Thyroid gland (tissue), 4 donors: ENCODE results near the gene ACD. TPM values are rescaled to one million over a fixed set of nuclear protein-coding genes. Genes with fewer than 3 reads are reported as not detected.
"Not testable (repeated sequence)": the region's sequence is repeated elsewhere in the genome, so short reads cannot be mapped to it uniquely, and the experiment has no call there.

ENCODE experiments used
- DNase-seq, 2 donors: peaks; one replicate each; pipeline ENCODE4 v3.0.0-alpha.2; 2019
- H3K27ac ChIP-seq, 3 donors: fragments of 200-600 bp; sonication (generic); 1 replicate in 2 of 3; 2 replicates in 1 of 3; pipeline ENCODE4 v1.5.1; 2016 to 2019; ENCODE audit warnings: mild to moderate bottlenecking in 1 of 3, moderate library complexity in 1 of 3
- H3K27me3 ChIP-seq: fragments of 200-600 bp; sonication (generic); one replicate; pipeline ENCODE4 v1.5.1; 2019
- H3K36me3 ChIP-seq, 2 donors: fragments of 200-600 bp; sonication (generic); one replicate each; pipeline ENCODE4 v1.5.1; 2016 to 2019
- H3K4me1 ChIP-seq, 2 donors: fragments of 200-600 bp; sonication (generic); one replicate each; pipeline ENCODE4 v1.5.1; 2017 to 2019
- H3K4me3 ChIP-seq, 3 donors: fragments of 200-600 bp; sonication (generic); replicated peaks in 1 of 3; 1 replicate in 2 of 3; 2 replicates in 1 of 3; pipeline ENCODE4 v1.5.1; 2016; ENCODE audit warnings: mild to moderate bottlenecking in 1 of 3
- H3K9me3 ChIP-seq: fragments of 200-600 bp; sonication (generic); one replicate; pipeline ENCODE4 v1.5.1; 2017
- CTCF ChIP-seq, 6 experiments: fragments of 200-600 bp in 3 of 6; fragments of 450-650 bp in 3 of 6; sonication (generic) in 3 of 6; IDR thresholded peaks; one replicate each; pipeline ENCODE4 v1.5.1; 2016 to 2019; ENCODE audit warnings: antibody characterized with exemption in 6 of 6, mild to moderate bottlenecking in 2 of 6, inconsistent platforms in 1 of 6, moderate library complexity in 1 of 6
- POLR2A ChIP-seq, 2 donors: fragments of 450-650 bp; IDR thresholded peaks; one replicate each; pipeline ENCODE4 v1.6.1; 2017; ENCODE audit warnings: antibody characterized with exemption in 2 of 2, mild to moderate bottlenecking in 2 of 2, moderate library complexity in 1 of 2
- WGBS, 2 donors: methylation state at CpG; one replicate each; pipeline ENCODE4 v1.1.5; 2017; 5-methylcytosine and 5-hydroxymethylcytosine counted together
- intact Hi-C: fragments of 100-400 bp; cut with DNase I; formaldehyde crosslinking; loops from one replicate; pipeline ENCODE4 v1.15.1; 2023
- total RNA-seq, 4 donors: library from RNA; depleted of rRNA; stranded (reverse); fragments of >200 nt; gene quantifications; one replicate each; pipeline ENCODE4 v1.2.3, GENCODE V29; 2016

Gene ACD
- total RNA-seq, 4 donors from 2014 or later, result 9.3 to 28.7 (median 21.5) TPM

GRCh38 chr16:67697422-67698185 is 37.5 kb upstream of the ACD start:
- Histone ChIP-seq H3K27me3 (no peaks in the 10 kb centered on the region), H3K27ac (no peak overlapping the region), H3K36me3 (no peaks in the 10 kb centered on the region), H3K9me3 (no peaks in the 10 kb centered on the region), H3K4me3 (no peak overlapping the region), H3K4me1 (peaks cover 6 to 12% of the 10 kb centered on the region in 2 donors)
- intact Hi-C loops, result no loop called here
- 75 to 87% methylated on average over 4 of the region's 4 CpGs for WGBS, 2 donors
- TF ChIP-seq POLR2A (IDR thresholded peaks at IDR 0.05), result no peak
- no peak for TF ChIP-seq CTCF (IDR thresholded peaks at IDR 0.05)
- DNase-seq, result no peak

GRCh38 chr16:67694611-67695010 is 34.6 kb upstream of the ACD start:
- Histone ChIP-seq H3K27me3 (no peaks in the 10 kb centered on the region), H3K27ac (no peak overlapping the region), H3K4me3 (no peak overlapping the region), H3K4me1 (peaks cover 6 to 12% of the 10 kb centered on the region in 2 donors), H3K36me3 (no peaks in the 10 kb centered on the region), H3K9me3 (no peaks in the 10 kb centered on the region)
- intact Hi-C loops, result no loop called here
- no peak for TF ChIP-seq POLR2A (IDR thresholded peaks at IDR 0.05)
- TF ChIP-seq CTCF (IDR thresholded peaks at IDR 0.05), result no peak
- 21 to 28% methylated on average over 2 of the region's 2 CpGs for WGBS, 2 donors
- peak; percentile 80 to 81 for DNase-seq

- H3K27ac ChIP-seq, intact Hi-C loops, DNase-seq, H3K27me3 ChIP-seq, H3K4me3 ChIP-seq, H3K9me3 ChIP-seq, H3K36me3 ChIP-seq: not testable (repeated sequence)
- 95 to 96% methylated on average over 8 of the region's 8 CpGs for WGBS, 2 donors
- peaks cover 6 to 12% of the 10 kb centered on the region in 2 donors for H3K4me1 ChIP-seq
Measured at GRCh38 chr16:67693517-67694285, 33.6 kb upstream of the ACD start.

- H3K27ac ChIP-seq, result peak overlapping the region in 2 of 3 donors; percentile 40 to 61
- TF ChIP-seq CTCF (IDR thresholded peaks at IDR 0.05) (no peak), POLR2A (IDR thresholded peaks at IDR 0.05) (no peak)
- H3K36me3 ChIP-seq, result no peaks in the 10 kb centered on the region
- DNase-seq, result peak; percentile 76 to 81
- no peaks in the 10 kb centered on the region for H3K27me3 ChIP-seq
- peaks cover 15 to 28% of the 10 kb centered on the region in 2 donors for H3K4me1 ChIP-seq
- intact Hi-C loops, result no loop called here
- no peak overlapping the region for H3K4me3 ChIP-seq
- H3K9me3 ChIP-seq, result no peaks in the 10 kb centered on the region
- WGBS, 2 donors, result 54 to 65% methylated on average over 14 to 17 of the region's 17 CpGs
Measured at GRCh38 chr16:67685388-67686112, 25.5 kb upstream of the ACD start.

- no peak for DNase-seq
- Histone ChIP-seq H3K27me3 (no peaks in the 10 kb centered on the region), H3K4me3 (no peak overlapping the region), H3K9me3 (no peaks in the 10 kb centered on the region), H3K27ac (no peak overlapping the region), H3K4me1 (peaks cover 15 to 28% of the 10 kb centered on the region in 2 donors), H3K36me3 (no peaks in the 10 kb centered on the region)
- TF ChIP-seq POLR2A (IDR thresholded peaks at IDR 0.05) (no peak), CTCF (IDR thresholded peaks at IDR 0.05) (no peak)
- WGBS, 2 donors, result 96 to 98% methylated on average over 4 of the region's 4 CpGs
- intact Hi-C loops, result no loop called here
Measured at GRCh38 chr16:67683767-67684166, 23.7 kb upstream of the ACD start.
